ENCODE results near the gene SLC35A5.

Gene SLC35A5

GRCh38 chr3:112627419-112627818, 65.6 kb downstream of the SLC35A5 start:
- H3K27ac ChIP-seq (ENCODE audit: low read depth, low read length), result no peak overlapping the region
- no peaks in the 10 kb centered on the region for H3K27me3 ChIP-seq (ENCODE audit: insufficient read depth, low read length)
- no peaks in the 10 kb centered on the region; the same call in 1 of the 2 replicates for H3K36me3 ChIP-seq (ENCODE audit: insufficient read depth, low read length)
- H3K9me3 ChIP-seq (ENCODE audit: insufficient read depth, low read depth, low read length), result no peaks in the 10 kb centered on the region
- 90% methylated on average over 4 of the region's 4 CpGs for WGBS
- no peak overlapping the region for H3K9ac ChIP-seq (ENCODE audit: low read depth, low read length)
- peaks cover 46% of the 10 kb centered on the region for H3K4me1 ChIP-seq (ENCODE audit: insufficient read depth, low read length)
- no peak overlapping the region for H3K4me3 ChIP-seq (ENCODE audit: low read length)

GRCh38 chr3:112627919-112628466, 66.1 kb downstream of the SLC35A5 start:
- H3K9me3 ChIP-seq (ENCODE audit: insufficient read depth, low read depth, low read length), result no peaks in the 10 kb centered on the region
- H3K27ac ChIP-seq (ENCODE audit: low read depth, low read length), result no peak overlapping the region
- 95% methylated on average over 1 of the region's 1 CpG for whole genome bisulfite sequencing
- H3K9ac ChIP-seq (ENCODE audit: low read depth, low read length), result no peak overlapping the region
- H3K4me1 ChIP-seq (ENCODE audit: insufficient read depth, low read length), result peaks cover 51% of the 10 kb centered on the region
- no peak overlapping the region for H3K4me3 ChIP-seq (ENCODE audit: low read length)
- no peaks in the 10 kb centered on the region; the same call in 1 of the 2 replicates for H3K36me3 ChIP-seq (ENCODE audit: insufficient read depth, low read length)
- H3K27me3 ChIP-seq (ENCODE audit: insufficient read depth, low read length), result no peaks in the 10 kb centered on the region

GRCh38 chr3:112629425-112629824, 67.6 kb downstream of the SLC35A5 start:
- no peak overlapping the region for H3K27ac ChIP-seq (ENCODE audit: low read depth, low read length)
- no peak overlapping the region for H3K4me3 ChIP-seq (ENCODE audit: low read length)
- WGBS, result 63% methylated on average over 7 of the region's 7 CpGs
- H3K9me3 ChIP-seq (ENCODE audit: insufficient read depth, low read depth, low read length), result no peaks in the 10 kb centered on the region
- no peak overlapping the region for H3K9ac ChIP-seq (ENCODE audit: low read depth, low read length)
- peaks cover 52% of the 10 kb centered on the region for H3K4me1 ChIP-seq (ENCODE audit: insufficient read depth, low read length)
- no peaks in the 10 kb centered on the region; the same call in 1 of the 2 replicates for H3K36me3 ChIP-seq (ENCODE audit: insufficient read depth, low read length)
- H3K27me3 ChIP-seq (ENCODE audit: insufficient read depth, low read length), result no peaks in the 10 kb centered on the region

- 91% methylated on average over 3 of the region's 3 CpGs for WGBS
- Histone ChIP-seq H3K27ac (ENCODE audit: low read depth, low read length) (no peak overlapping the region), H3K4me3 (ENCODE audit: low read length) (no peak overlapping the region), H3K9ac (ENCODE audit: low read depth, low read length) (no peak overlapping the region), H3K4me1 (ENCODE audit: insufficient read depth, low read length) (peaks cover 70% of the 10 kb centered on the region), H3K9me3 (ENCODE audit: insufficient read depth, low read depth, low read length) (no peaks in the 10 kb centered on the region), H3K27me3 (ENCODE audit: insufficient read depth, low read length) (no peaks in the 10 kb centered on the region), H3K36me3 (ENCODE audit: insufficient read depth, low read length) (no peaks in the 10 kb centered on the region; the same call in 1 of the 2 replicates)
These were observed 69.4 kb downstream of the SLC35A5 start for GRCh38 chr3:112631257-112631656.

- H3K9ac ChIP-seq (ENCODE audit: low read depth, low read length), result peak overlapping the region; percentile 28; the same call in 1 of the 2 replicates
- no peaks in the 10 kb centered on the region for H3K9me3 ChIP-seq (ENCODE audit: insufficient read depth, low read depth, low read length)
- no peaks in the 10 kb centered on the region for H3K27me3 ChIP-seq (ENCODE audit: insufficient read depth, low read length)
- H3K27ac ChIP-seq (ENCODE audit: low read depth, low read length), result peak overlapping the region; percentile 38
- H3K4me1 ChIP-seq (ENCODE audit: insufficient read depth, low read length), result peaks cover 70% of the 10 kb centered on the region
- WGBS, result 20% methylated on average over 4 of the region's 4 CpGs
- 0 out of 2 replicates have a peak overlapping the region, but pooled peaks have one; percentile 7 for H3K4me3 ChIP-seq (ENCODE audit: low read length)
- H3K36me3 ChIP-seq (ENCODE audit: insufficient read depth, low read length), result no peaks in the 10 kb centered on the region; the same call in 1 of the 2 replicates
These were observed 70.8 kb downstream of the SLC35A5 start for GRCh38 chr3:112632596-112632995.

- Histone ChIP-seq H3K36me3 (ENCODE audit: insufficient read depth, low read length) (no peaks in the 10 kb centered on the region; the same call in 1 of the 2 replicates), H3K27me3 (ENCODE audit: insufficient read depth, low read length) (no peaks in the 10 kb centered on the region), H3K4me3 (ENCODE audit: low read length) (peak overlapping the region; percentile 8; the same call in 1 of the 2 replicates), H3K9me3 (ENCODE audit: insufficient read depth, low read depth, low read length) (no peaks in the 10 kb centered on the region), H3K27ac (ENCODE audit: low read depth, low read length) (peak overlapping the region; percentile 43; the same call in 1 of the 2 replicates), H3K4me1 (ENCODE audit: insufficient read depth, low read length) (peaks cover 70% of the 10 kb centered on the region), H3K9ac (ENCODE audit: low read depth, low read length) (no peak overlapping the region)
- WGBS, result 58% methylated on average over 2 of the region's 3 CpGs
These were observed 71.3 kb downstream of the SLC35A5 start for GRCh38 chr3:112633191-112633590.

- no peaks in the 10 kb centered on the region for H3K27me3 ChIP-seq (ENCODE audit: insufficient read depth, low read length)
- peak overlapping the region; percentile 8; the same call in 1 of the 2 replicates for H3K4me3 ChIP-seq (ENCODE audit: low read length)
- 29% methylated on average over 1 of the region's 1 CpG for WGBS
- H3K27ac ChIP-seq (ENCODE audit: low read depth, low read length), result peak overlapping the region; percentile 43
- H3K36me3 ChIP-seq (ENCODE audit: insufficient read depth, low read length), result no peaks in the 10 kb centered on the region; the same call in 1 of the 2 replicates
- H3K9me3 ChIP-seq (ENCODE audit: insufficient read depth, low read depth, low read length), result no peaks in the 10 kb centered on the region
- no peak overlapping the region; the same call in 1 of the 2 replicates for H3K9ac ChIP-seq (ENCODE audit: low read depth, low read length)
- peaks cover 70% of the 10 kb centered on the region for H3K4me1 ChIP-seq (ENCODE audit: insufficient read depth, low read length)
These were observed 71.9 kb downstream of the SLC35A5 start for GRCh38 chr3:112633757-112634156.

- Histone ChIP-seq H3K4me1 (ENCODE audit: insufficient read depth, low read length) (peaks cover 66% of the 10 kb centered on the region), H3K9me3 (ENCODE audit: insufficient read depth, low read depth, low read length) (no peaks in the 10 kb centered on the region), H3K36me3 (ENCODE audit: insufficient read depth, low read length) (no peaks in the 10 kb centered on the region), H3K27ac (ENCODE audit: low read depth, low read length) (peak overlapping the region; percentile 12; the same call in 1 of the 2 replicates), H3K4me3 (ENCODE audit: low read length) (no peak overlapping the region), H3K27me3 (ENCODE audit: insufficient read depth, low read length) (no peaks in the 10 kb centered on the region), H3K9ac (ENCODE audit: low read depth, low read length) (no peak overlapping the region)
- 89% methylated on average over 3 of the region's 4 CpGs for WGBS
These were observed 73.1 kb downstream of the SLC35A5 start for GRCh38 chr3:112634786-112635541.
